Measurements from ENCODE around the gene EEF1AKMT1.

DNA sequence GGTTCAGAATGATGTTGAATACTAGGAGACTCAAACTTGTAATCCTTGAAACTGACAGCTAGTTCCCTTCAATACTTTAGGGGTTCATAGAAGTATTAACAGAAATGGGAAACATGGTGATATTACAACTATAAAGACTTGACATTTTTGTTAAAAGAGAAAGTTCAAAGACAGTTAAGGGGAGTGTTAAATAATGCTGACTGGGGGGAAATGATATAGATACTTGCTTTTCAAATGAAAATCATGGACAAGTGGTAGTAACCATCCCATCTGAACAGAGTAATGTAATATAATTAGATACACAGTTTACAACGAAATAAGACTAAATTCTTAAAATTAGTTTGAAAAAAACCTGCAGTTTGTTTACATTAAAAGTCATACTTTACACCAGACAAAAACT, 6.6 kb upstream of the EEF1AKMT1 start:
- no peak for TF ChIP-seq OSR1 (CRISPR knock-in tag; IDR thresholded peaks at IDR 0.05)
- no peak for TF ChIP-seq TOX (CRISPR knock-in tag; IDR thresholded peaks at IDR 0.05; ENCODE audit: borderline replicate concordance)
- no peak for TF ChIP-seq ZFP3 (CRISPR knock-in tag; IDR thresholded peaks at IDR 0.05)
- TF ChIP-seq, protein P1, sequence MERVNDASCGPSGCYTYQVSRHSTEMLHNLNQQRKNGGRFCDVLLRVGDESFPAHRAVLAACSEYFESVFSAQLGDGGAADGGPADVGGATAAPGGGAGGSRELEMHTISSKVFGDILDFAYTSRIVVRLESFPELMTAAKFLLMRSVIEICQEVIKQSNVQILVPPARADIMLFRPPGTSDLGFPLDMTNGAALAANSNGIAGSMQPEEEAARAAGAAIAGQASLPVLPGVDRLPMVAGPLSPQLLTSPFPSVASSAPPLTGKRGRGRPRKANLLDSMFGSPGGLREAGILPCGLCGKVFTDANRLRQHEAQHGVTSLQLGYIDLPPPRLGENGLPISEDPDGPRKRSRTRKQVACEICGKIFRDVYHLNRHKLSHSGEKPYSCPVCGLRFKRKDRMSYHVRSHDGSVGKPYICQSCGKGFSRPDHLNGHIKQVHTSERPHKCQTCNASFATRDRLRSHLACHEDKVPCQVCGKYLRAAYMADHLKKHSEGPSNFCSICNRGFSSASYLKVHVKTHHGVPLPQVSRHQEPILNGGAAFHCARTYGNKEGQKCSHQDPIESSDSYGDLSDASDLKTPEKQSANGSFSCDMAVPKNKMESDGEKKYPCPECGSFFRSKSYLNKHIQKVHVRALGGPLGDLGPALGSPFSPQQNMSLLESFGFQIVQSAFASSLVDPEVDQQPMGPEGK (CRISPR knock-in tag; IDR thresholded peaks at IDR 0.05; ENCODE audit: borderline replicate concordance): no peak
- no peak for TF ChIP-seq ZNF70 (CRISPR knock-in tag; IDR thresholded peaks at IDR 0.05)
- TF ChIP-seq, protein P2, sequence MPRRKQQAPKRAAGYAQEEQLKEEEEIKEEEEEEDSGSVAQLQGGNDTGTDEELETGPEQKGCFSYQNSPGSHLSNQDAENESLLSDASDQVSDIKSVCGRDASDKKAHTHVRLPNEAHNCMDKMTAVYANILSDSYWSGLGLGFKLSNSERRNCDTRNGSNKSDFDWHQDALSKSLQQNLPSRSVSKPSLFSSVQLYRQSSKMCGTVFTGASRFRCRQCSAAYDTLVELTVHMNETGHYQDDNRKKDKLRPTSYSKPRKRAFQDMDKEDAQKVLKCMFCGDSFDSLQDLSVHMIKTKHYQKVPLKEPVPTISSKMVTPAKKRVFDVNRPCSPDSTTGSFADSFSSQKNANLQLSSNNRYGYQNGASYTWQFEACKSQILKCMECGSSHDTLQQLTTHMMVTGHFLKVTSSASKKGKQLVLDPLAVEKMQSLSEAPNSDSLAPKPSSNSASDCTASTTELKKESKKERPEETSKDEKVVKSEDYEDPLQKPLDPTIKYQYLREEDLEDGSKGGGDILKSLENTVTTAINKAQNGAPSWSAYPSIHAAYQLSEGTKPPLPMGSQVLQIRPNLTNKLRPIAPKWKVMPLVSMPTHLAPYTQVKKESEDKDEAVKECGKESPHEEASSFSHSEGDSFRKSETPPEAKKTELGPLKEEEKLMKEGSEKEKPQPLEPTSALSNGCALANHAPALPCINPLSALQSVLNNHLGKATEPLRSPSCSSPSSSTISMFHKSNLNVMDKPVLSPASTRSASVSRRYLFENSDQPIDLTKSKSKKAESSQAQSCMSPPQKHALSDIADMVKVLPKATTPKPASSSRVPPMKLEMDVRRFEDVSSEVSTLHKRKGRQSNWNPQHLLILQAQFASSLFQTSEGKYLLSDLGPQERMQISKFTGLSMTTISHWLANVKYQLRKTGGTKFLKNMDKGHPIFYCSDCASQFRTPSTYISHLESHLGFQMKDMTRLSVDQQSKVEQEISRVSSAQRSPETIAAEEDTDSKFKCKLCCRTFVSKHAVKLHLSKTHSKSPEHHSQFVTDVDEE (CRISPR knock-in tag; IDR thresholded peaks at IDR 0.05): no peak
- no peak for TF ChIP-seq RARB (CRISPR knock-in tag; IDR thresholded peaks at IDR 0.05)
- TF ChIP-seq, protein P3, sequence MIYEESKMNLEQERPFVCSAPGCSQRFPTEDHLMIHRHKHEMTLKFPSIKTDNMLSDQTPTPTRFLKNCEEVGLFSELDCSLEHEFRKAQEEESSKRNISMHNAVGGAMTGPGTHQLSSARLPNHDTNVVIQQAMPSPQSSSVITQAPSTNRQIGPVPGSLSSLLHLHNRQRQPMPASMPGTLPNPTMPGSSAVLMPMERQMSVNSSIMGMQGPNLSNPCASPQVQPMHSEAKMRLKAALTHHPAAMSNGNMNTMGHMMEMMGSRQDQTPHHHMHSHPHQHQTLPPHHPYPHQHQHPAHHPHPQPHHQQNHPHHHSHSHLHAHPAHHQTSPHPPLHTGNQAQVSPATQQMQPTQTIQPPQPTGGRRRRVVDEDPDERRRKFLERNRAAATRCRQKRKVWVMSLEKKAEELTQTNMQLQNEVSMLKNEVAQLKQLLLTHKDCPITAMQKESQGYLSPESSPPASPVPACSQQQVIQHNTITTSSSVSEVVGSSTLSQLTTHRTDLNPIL (CRISPR knock-in tag; IDR thresholded peaks at IDR 0.05; ENCODE audit: low read depth): no peak
- no peak for TF ChIP-seq BACH2 (CRISPR knock-in tag; IDR thresholded peaks at IDR 0.05; ENCODE audit: borderline replicate concordance)
- TF ChIP-seq ISL1 (CRISPR knock-in tag; IDR thresholded peaks at IDR 0.05): no peak
- TF ChIP-seq ZNF565 (CRISPR knock-in tag; conservative IDR thresholded peaks at IDR 0.05; ENCODE audit: low read depth): no peak
- TF ChIP-seq ZC3H10 (CRISPR knock-in tag; IDR thresholded peaks at IDR 0.05): no peak
- no peak for TF ChIP-seq ZFP30 (CRISPR knock-in tag; IDR thresholded peaks at IDR 0.05)
- no peak for TF ChIP-seq GLIS3 (CRISPR knock-in tag; IDR thresholded peaks at IDR 0.05)

All from SK-N-SH treated with all-trans-retinoic acid at 6 μM for 48 hours (cell line).